ENCODE data around the gene TAF9.
"Not testable (repeated sequence)": the region's sequence is repeated elsewhere in the genome, so short reads cannot be mapped to it uniquely, and the experiment has no call there.

The TAF9 gene

GRCh38 chr5:69334793-69335268, 34.5 kb downstream of the TAF9 start:
- peak; percentile 81 for DNase-seq

DNA sequence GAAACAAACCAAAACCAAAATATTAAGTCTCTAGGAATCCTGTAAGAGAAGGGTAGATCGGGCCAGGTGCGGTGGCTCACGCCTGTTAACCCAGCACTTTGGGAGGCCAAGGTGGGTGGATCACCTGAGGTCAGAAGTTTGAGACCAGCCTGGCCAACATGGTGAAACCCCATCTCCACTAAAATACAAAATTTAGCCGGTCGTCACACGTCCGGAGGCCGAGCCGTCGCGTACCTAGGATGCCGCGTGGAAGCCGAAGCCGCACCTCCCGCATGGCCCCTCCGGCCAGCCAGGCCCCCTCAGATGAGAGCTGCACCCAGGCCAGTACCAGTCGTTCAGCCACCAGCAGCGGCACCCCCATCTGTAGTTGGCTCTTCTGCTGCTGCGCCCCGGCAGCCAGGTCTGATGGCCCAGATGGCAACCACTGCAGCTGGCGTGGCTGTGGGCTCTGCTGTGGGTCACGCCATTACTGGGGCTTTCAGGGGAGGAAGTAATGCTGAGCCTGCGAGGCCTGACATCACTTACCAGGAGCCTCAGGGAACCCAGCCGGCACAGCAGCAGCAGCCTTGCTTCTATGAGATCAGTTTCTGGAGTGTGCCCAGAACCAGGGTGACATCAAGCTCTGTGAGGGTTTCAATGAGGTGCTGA, 35.5 kb downstream of the TAF9 start:
- not testable (repeated sequence) for DNase-seq

GRCh38 chr5:69331528-69332445, 37.5 kb downstream of the TAF9 start:
- no peak for DNase-seq

GRCh38 chr5:69329905-69330489, 39.3 kb downstream of the TAF9 start:
- no peak for DNase-seq

- DNase-seq = no peak
Observed at GRCh38 chr5:69326365-69326764, 43.0 kb downstream of the TAF9 start.

DNA sequence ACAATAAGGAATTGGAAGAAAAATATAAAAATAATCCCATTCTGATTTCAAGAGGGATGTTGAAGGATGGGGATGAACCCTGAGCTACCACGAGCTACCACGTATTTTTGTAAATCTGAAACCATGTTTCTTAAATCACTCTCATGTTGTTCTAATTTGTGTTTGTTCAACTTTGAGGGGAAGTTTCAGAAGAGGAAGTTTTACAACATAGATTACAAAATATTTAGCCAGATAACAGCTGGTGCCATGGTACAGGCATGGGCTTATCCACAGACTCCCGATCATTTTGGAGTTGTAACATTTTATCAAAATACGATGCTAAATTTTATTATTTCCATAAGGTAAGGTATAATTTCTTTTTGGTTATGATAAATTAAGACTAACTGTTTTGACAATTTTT, 51.9 kb downstream of the TAF9 start:
- DNase-seq = no peak

DNA sequence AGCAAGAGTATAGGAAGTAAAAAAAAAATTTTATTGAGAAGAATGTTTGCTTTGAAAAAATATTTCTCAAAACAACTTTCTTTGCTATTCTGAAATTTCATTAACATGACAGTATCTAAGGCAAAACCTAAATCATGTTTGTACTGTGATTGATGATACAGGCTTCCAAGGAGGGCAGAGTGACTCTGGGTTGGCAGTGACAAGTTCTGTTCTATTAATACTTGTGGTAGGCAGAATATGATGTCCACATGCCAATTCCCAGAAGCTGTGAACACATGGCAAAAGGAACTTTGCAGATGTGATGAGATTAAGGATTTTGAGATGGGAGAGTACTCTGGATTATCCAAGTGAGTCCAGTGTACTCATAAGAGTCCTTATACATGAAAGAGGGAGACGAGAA, 53.3 kb downstream of the TAF9 start:
- DNase-seq = no peak

Data from activated CD4-positive, alpha-beta T cell treated with anti-CD3 and anti-CD28 coated beads, Interleukin-2, amount 50 U/mL, for 16 hours (primary cell).